SK-N-SH (cell line): ENCODE data around the gene B4GALNT4. TPM values are rescaled to one million over a fixed set of nuclear protein-coding genes. Genes with fewer than 3 reads are reported as not detected.
A peak's percentile ranks its signal among the peaks of the same experiment; 100 is the strongest.

Source experiments
- CTCF ChIA-PET: fragments of 300-600, 350-600 bp; formaldehyde crosslinking; extraction: SDS; loops from one replicate; lab custom pipeline; 2021; lab: Yijun Ruan, JAX
- POLR2A ChIA-PET: fragments of 350-600 bp; sonication (Branson Sonifier 250); formaldehyde crosslinking; extraction: SDS; loops from one replicate; lab custom pipeline; 2020; ENCODE audit warnings: antibody characterized with exemption, inconsistent platforms; lab: Yijun Ruan, JAX
- DNase-seq: peaks from one replicate; pipeline ENCODE4 v3.0.0; 2012
- H2AFZ ChIP-seq: fragments of 200-600 bp; sonication (generic); 2 replicates; pipeline ENCODE4 v1.8.1; 2016; ENCODE audit warnings: antibody characterized with exemption, mild to moderate bottlenecking, low read depth
- H3F3A ChIP-seq: fragments of 200-600 bp; sonication (generic); replicated peaks from 2 replicates; pipeline ENCODE3; 2016; ENCODE audit warnings: antibody characterized with exemption, mild to moderate bottlenecking; ENCODE audit not compliant: insufficient read depth
- H3K27ac ChIP-seq, 2 experiments: fragments of 200-500 bp in 1 of 2; fragments of 200-600 bp in 1 of 2; sonication (Bioruptor generic) in 1 of 2; sonication (generic), shearing (Covaris generic) in 1 of 2; 2 replicates each; pipeline versions ENCODE4 v1.5.1 to v1.6.1; 2014 to 2016; ENCODE audit warnings: low read depth in 2 of 2, inconsistent platforms in 1 of 2, low read length in 1 of 2, mild to moderate bottlenecking in 1 of 2, mixed read lengths in 1 of 2
- H3K27me3 ChIP-seq: fragments of 200-600 bp; sonication (generic), shearing (Covaris generic); 2 replicates; pipeline ENCODE4 v1.6.1; 2016; ENCODE audit warnings: mixed run types; ENCODE audit not compliant: insufficient read depth
- H3K36me3 ChIP-seq, 2 experiments: fragments of 200-500 bp in 1 of 2; fragments of 200-600 bp in 1 of 2; sonication (Bioruptor generic) in 1 of 2; sonication (generic) in 1 of 2; replicated peaks in 1 of 2; 2 replicates each; pipeline versions ENCODE3 to v1.5.1; 2014 to 2016; ENCODE audit warnings: low read length in 1 of 2, mild to moderate bottlenecking in 1 of 2; ENCODE audit not compliant: insufficient read depth in 2 of 2, control insufficient read depth in 1 of 2
- H3K4me1 ChIP-seq, 2 experiments: fragments of 200-500 bp in 1 of 2; fragments of 200-600 bp in 1 of 2; sonication (Bioruptor generic) in 1 of 2; sonication (generic), shearing (Covaris generic) in 1 of 2; 2 replicates each; pipeline versions ENCODE4 v1.5.1 to v1.6.1; 2014 to 2016; ENCODE audit warnings: low read depth in 1 of 2, low read length in 1 of 2, mixed run types in 1 of 2; ENCODE audit not compliant: insufficient read depth in 2 of 2, control insufficient read depth in 1 of 2
- H3K4me2 ChIP-seq: fragments of 200-600 bp; sonication (generic), shearing (Covaris generic); 2 replicates; pipeline ENCODE4 v1.6.1; 2017; ENCODE audit warnings: mixed run types
- H3K4me3 ChIP-seq, 2 experiments: fragments of 200-500 bp in 1 of 2; fragments of 200-600 bp in 1 of 2; sonication (Bioruptor generic) in 1 of 2; sonication (generic), shearing (Covaris generic) in 1 of 2; 2 replicates each; pipeline versions ENCODE4 v1.5.1 to v1.8.1; 2014 to 2016; ENCODE audit warnings: low read depth in 2 of 2, inconsistent platforms in 1 of 2, low read length in 1 of 2, mild to moderate bottlenecking in 1 of 2, mixed read lengths in 1 of 2, moderate library complexity in 1 of 2
- H3K79me2 ChIP-seq: fragments of 200-600 bp; sonication (generic); 2 replicates; pipeline ENCODE4 v1.8.1; 2017; ENCODE audit warnings: mild to moderate bottlenecking; ENCODE audit not compliant: insufficient read depth
- H3K9ac ChIP-seq: fragments of 200-600 bp; sonication (generic); 2 replicates; pipeline ENCODE4 v1.6.1; 2017; ENCODE audit warnings: mixed run types
- H3K9me2 ChIP-seq: fragments of 200-600 bp; sonication (generic); 2 replicates; pipeline ENCODE4 v1.6.1; 2017; ENCODE audit warnings: mixed run types
- H3K9me3 ChIP-seq: fragments of 200-600 bp; sonication (generic); 2 replicates; pipeline ENCODE4 v1.6.1; 2017; ENCODE audit warnings: mixed run types, mild to moderate bottlenecking, moderate library complexity
- H4K20me1 ChIP-seq: fragments of 200-600 bp; sonication (generic); 2 replicates; pipeline ENCODE4 v1.6.1; 2017; ENCODE audit warnings: mild to moderate bottlenecking, mixed run types; ENCODE audit not compliant: insufficient read depth
- FOSL2 ChIP-seq: IDR thresholded peaks from 2 replicates; pipeline ENCODE4 v1.4.0; 2012; ENCODE audit warnings: low read depth, mild to moderate bottlenecking, moderate library complexity, borderline replicate concordance
- MEF2A ChIP-seq: IDR thresholded peaks from 2 replicates; pipeline ENCODE4 v1.4.0; 2012; ENCODE audit warnings: low read depth, borderline replicate concordance
- NRF1 ChIP-seq: IDR thresholded peaks from 2 replicates; pipeline ENCODE4 v1.6.1; 2012; ENCODE audit warnings: low read depth, mild to moderate bottlenecking, low read length
- PBX3 ChIP-seq: IDR thresholded peaks from 2 replicates; pipeline ENCODE4; 2012
- REST ChIP-seq: IDR thresholded peaks from 2 replicates; pipeline ENCODE4 v1.6.1; 2012; ENCODE audit warnings: mild to moderate bottlenecking, low read depth, low read length, moderate library complexity
- WGBS: methylation state at CpG from one replicate; pipeline ENCODE4 v1.1.6; 2017; ENCODE audit warnings: low lambda C conversion rate; 5-methylcytosine and 5-hydroxymethylcytosine counted together
- polyA plus RNA-seq, 3 experiments: library from polyadenylated mRNA; depleted of rRNA; stranded (reverse); fragments of >200 nt; gene quantifications; 2 replicates each; pipeline ENCODE4 v1.2.3, GENCODE V29; 2012

Gene B4GALNT4
- polyA plus RNA-seq, 1 of the 3 experiments (the other 2 are of a cell fraction), result 66.7 TPM

- TF ChIP-seq MEF2A, result no peak
- no peak for TF ChIP-seq REST
- TF ChIP-seq FOSL2, result no peak
- no peak for TF ChIP-seq PBX3
- no peak overlapping the region for H3K9ac ChIP-seq
- H3K9me3 ChIP-seq, result no peaks in the 10 kb centered on the region
- peaks cover 0 to 10% of the 10 kb centered on the region in 2 experiments for H3K36me3 ChIP-seq
- 96% methylated on average over 4 of the region's 5 CpGs for WGBS
- DNase-seq, result peak; percentile 44
- no peaks in the 10 kb centered on the region for H4K20me1 ChIP-seq
- H3F3A ChIP-seq, result peaks cover 6% of the 10 kb centered on the region
- H2AFZ ChIP-seq, result no peak overlapping the region
- H3K27me3 ChIP-seq, result no peaks in the 10 kb centered on the region
- no peaks in the 10 kb centered on the region for H3K9me2 ChIP-seq
- CTCF ChIA-PET, result interaction anchor here (0.9 to 2.0 kb wide), 6 partner anchors 12 to 120 kb away, joined by 3 to 8 read pairs (median 4); no protein-coding TSS in a partner anchor
- H3K27ac ChIP-seq, result no peak overlapping the region; a peak in 1 of 4 replicates
- H3K4me2 ChIP-seq, result no peak overlapping the region
- peak overlapping the region in 1 of 2 experiments; percentile 63; a peak in 2 of 4 replicates for H3K4me3 ChIP-seq
- peaks cover 0 to 23% of the 10 kb centered on the region in 2 experiments; a peak in 1 of 4 replicates for H3K4me1 ChIP-seq
- no peaks in the 10 kb centered on the region for H3K79me2 ChIP-seq
- POLR2A ChIA-PET, result interaction anchor here (1.5 kb wide), 1 partner anchor 26 kb away, joined by 3 read pairs; no protein-coding TSS in a partner anchor
Measured at GRCh38 chr11:371051-371450, 1.8 kb downstream of the B4GALNT4 start.

GRCh38 chr11:371716-372590 lies 2.7 kb downstream of the B4GALNT4 start:
- WGBS, result 95% methylated on average over 13 of the region's 19 CpGs
- DNase-seq, result no peak
- Histone ChIP-seq H3K9me3 (no peaks in the 10 kb centered on the region), H3K36me3 (peaks cover 0 to 12% of the 10 kb centered on the region in 2 experiments), H3K4me3 (no peak overlapping the region), H3K9me2 (no peaks in the 10 kb centered on the region), H3K27me3 (no peaks in the 10 kb centered on the region), H3K4me2 (no peak overlapping the region), H3F3A (peaks cover 6% of the 10 kb centered on the region), H3K4me1 (peaks cover 0 to 23% of the 10 kb centered on the region in 2 experiments; a peak in 1 of 4 replicates), H3K9ac (no peak overlapping the region), H3K27ac (no peak overlapping the region), H2AFZ (no peak overlapping the region), H3K79me2 (no peaks in the 10 kb centered on the region), H4K20me1 (no peaks in the 10 kb centered on the region)
- TF ChIP-seq NRF1, result no peak
- ChIA-PET CTCF (interaction anchor here (0.9 to 2.0 kb wide), 4 partner anchors 25 to 121 kb away, joined by 3 to 8 read pairs (median 6); no protein-coding TSS in a partner anchor), POLR2A (interaction anchor here (1.5 kb wide), 1 partner anchor 25 kb away, joined by 3 read pairs; no protein-coding TSS in a partner anchor)
